OCI-LY3 (cell line): Measurements from ENCODE around the gene SORL1.

Experiments used
- EZH2phosphoT487 ChIP-seq: fragments of 200-600 bp; shearing (Covaris generic); IDR thresholded peaks from 2 replicates; pipeline ENCODE4 v1.6.1; 2018; ENCODE audit warnings: antibody characterized with exemption, mixed run types, low read depth
- TF ChIP-seq, protein P1 (sequence below): fragments of 200-600, 300-600 bp; sonication (generic); IDR thresholded peaks from 2 replicates; pipeline ENCODE4 v1.5.1; 2014; ENCODE audit warnings: antibody characterized with exemption, low read length, low read depth

DNA sequence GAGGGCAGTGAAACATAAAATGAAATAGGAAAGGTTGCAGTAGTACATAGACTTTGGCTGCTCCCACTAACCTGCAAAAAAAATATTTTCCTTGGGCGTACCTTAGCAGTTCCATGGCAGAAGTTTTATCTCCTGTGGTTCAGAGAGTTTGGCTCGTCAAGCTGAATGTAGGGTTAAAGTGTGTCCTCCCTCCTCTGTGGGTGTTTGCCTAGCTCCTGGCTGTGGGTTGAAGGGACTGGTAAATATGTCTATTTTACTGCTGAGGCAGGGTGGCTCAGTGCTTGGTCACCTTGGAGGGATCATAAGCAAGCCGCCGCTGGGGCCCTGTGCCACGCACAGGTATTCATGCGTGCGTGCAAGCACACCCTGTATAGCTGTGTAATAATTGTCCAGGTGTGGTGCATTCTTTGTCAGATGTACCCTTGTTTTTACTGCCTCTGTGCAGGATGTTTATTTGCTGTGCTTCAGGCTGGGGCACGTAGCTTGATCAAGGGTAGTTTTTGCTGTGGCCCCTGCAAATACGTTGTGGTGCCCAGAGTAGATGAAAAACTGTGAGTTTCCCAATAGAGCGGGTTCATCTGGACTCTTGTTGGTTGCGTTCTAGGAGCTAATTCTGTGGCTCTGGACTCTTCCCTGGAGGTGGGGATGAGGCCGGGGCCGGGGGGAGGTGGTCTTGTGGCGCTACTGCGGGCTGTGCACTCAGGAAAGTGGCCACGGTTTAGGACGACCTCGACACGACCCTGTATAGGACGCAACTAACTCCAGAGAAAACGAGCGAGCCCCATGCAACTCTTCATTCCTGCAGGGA is 732 bp upstream of the SORL1 start:
- TF ChIP-seq, protein P1, sequence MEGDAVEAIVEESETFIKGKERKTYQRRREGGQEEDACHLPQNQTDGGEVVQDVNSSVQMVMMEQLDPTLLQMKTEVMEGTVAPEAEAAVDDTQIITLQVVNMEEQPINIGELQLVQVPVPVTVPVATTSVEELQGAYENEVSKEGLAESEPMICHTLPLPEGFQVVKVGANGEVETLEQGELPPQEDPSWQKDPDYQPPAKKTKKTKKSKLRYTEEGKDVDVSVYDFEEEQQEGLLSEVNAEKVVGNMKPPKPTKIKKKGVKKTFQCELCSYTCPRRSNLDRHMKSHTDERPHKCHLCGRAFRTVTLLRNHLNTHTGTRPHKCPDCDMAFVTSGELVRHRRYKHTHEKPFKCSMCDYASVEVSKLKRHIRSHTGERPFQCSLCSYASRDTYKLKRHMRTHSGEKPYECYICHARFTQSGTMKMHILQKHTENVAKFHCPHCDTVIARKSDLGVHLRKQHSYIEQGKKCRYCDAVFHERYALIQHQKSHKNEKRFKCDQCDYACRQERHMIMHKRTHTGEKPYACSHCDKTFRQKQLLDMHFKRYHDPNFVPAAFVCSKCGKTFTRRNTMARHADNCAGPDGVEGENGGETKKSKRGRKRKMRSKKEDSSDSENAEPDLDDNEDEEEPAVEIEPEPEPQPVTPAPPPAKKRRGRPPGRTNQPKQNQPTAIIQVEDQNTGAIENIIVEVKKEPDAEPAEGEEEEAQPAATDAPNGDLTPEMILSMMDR, result no peak
- no peak for TF ChIP-seq EZH2phosphoT487
